ENCODE measurements around the gene SMIM20.

Gene SMIM20

GRCh38 chr4:25890571-25891485, 23.2 kb upstream of the SMIM20 start:
- TF ChIP-seq POLR2AphosphoS5 (IDR thresholded peaks at IDR 0.05; ENCODE audit: low read depth, low read length) (no peak), TAF1 (IDR thresholded peaks at IDR 0.05; ENCODE audit: borderline replicate concordance, insufficient read depth, low read length) (no peak), FOXP2 (optimal IDR thresholded peaks at IDR 0.05; ENCODE audit: borderline replicate concordance, extremely low read depth, extremely low read length, insufficient read depth) (no peak), SIN3A (IDR thresholded peaks at IDR 0.05; ENCODE audit: borderline replicate concordance, insufficient read depth, low read length) (no peak)
- TF ChIP-seq, protein P1, sequence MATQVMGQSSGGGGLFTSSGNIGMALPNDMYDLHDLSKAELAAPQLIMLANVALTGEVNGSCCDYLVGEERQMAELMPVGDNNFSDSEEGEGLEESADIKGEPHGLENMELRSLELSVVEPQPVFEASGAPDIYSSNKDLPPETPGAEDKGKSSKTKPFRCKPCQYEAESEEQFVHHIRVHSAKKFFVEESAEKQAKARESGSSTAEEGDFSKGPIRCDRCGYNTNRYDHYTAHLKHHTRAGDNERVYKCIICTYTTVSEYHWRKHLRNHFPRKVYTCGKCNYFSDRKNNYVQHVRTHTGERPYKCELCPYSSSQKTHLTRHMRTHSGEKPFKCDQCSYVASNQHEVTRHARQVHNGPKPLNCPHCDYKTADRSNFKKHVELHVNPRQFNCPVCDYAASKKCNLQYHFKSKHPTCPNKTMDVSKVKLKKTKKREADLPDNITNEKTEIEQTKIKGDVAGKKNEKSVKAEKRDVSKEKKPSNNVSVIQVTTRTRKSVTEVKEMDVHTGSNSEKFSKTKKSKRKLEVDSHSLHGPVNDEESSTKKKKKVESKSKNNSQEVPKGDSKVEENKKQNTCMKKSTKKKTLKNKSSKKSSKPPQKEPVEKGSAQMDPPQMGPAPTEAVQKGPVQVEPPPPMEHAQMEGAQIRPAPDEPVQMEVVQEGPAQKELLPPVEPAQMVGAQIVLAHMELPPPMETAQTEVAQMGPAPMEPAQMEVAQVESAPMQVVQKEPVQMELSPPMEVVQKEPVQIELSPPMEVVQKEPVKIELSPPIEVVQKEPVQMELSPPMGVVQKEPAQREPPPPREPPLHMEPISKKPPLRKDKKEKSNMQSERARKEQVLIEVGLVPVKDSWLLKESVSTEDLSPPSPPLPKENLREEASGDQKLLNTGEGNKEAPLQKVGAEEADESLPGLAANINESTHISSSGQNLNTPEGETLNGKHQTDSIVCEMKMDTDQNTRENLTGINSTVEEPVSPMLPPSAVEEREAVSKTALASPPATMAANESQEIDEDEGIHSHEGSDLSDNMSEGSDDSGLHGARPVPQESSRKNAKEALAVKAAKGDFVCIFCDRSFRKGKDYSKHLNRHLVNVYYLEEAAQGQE (IDR thresholded peaks at IDR 0.05; ENCODE audit: insufficient read depth in 1 of 2, low read depth in 2 of 2, low read length in 2 of 2) = no peak

GRCh38 chr4:25892796-25893195, 21.2 kb upstream of the SMIM20 start:
- TF ChIP-seq POLR2AphosphoS5 (IDR thresholded peaks at IDR 0.05; ENCODE audit: low read depth, low read length) (no peak), FOXP2 (optimal IDR thresholded peaks at IDR 0.05; ENCODE audit: borderline replicate concordance, extremely low read depth, extremely low read length, insufficient read depth) (no peak), SIN3A (IDR thresholded peaks at IDR 0.05; ENCODE audit: borderline replicate concordance, insufficient read depth, low read length) (no peak), TAF1 (IDR thresholded peaks at IDR 0.05; ENCODE audit: borderline replicate concordance, insufficient read depth, low read length) (no peak)
- TF ChIP-seq, protein P1 (IDR thresholded peaks at IDR 0.05; ENCODE audit: insufficient read depth in 1 of 2, low read depth in 2 of 2, low read length in 2 of 2) = no peak

DNA sequence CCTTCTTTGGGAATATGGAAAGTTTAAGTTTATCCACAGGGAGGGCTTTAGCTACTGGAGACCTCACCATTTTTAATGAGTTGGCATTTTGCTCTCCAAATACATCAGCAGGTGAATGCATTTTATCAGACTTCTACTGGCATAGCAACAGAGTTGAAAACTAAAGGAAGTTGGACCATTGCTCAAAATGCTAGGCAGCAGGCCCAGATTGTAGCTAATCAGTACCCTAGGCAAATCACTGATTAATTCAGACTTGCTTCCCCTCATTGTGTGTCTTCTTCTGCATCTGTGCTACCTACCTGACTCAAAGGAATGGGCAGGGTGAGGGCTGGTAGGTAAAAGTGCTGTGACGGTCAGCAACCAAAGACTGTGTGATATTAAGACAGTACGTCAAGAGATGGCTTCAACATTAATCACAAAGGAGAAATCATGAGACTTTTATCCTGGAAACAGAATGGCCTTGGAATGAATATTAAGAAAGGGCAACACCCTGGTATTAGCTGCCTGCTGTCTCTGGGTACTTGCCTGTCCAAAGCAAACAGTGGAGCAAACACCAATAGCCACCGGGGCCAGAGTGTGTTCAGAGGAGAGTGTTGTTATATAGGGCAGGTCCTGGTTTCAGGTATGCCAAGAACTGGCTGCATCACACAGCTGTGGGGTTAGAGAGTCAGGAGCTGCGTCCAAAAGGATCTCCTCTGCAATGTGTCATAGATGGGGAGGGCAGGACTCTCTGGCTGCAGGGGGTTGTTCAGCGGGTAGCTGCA, 17.1 kb upstream of the SMIM20 start:
- TF ChIP-seq TAF1 (IDR thresholded peaks at IDR 0.05; ENCODE audit: borderline replicate concordance, insufficient read depth, low read length) = no peak

DNA sequence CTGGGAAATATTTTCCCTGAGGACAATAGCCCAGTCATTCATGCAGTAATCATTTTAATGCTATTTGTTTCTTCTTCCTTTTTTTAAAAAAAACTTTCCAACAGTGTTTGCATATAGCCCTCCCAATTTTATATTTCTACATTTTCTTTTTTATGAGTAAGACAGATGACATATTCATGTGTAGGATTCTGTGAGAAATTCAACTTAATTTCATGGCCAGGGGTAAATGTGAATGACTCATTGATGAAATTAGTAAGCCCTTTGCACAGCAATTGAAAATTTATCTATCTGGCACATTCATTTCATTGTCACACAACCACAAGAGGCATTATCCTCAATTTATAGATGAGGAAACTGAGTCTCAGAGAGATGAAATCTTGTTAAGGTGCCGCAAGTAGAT, 13.7 kb upstream of the SMIM20 start:
- TF ChIP-seq, protein P1 (IDR thresholded peaks at IDR 0.05; ENCODE audit: insufficient read depth in 1 of 2, low read depth in 2 of 2, low read length in 2 of 2) = no peak
- TF ChIP-seq POLR2AphosphoS5 (IDR thresholded peaks at IDR 0.05; ENCODE audit: low read depth, low read length) = no peak
- TF ChIP-seq TAF1 (IDR thresholded peaks at IDR 0.05; ENCODE audit: borderline replicate concordance, insufficient read depth, low read length) = no peak
- no peak for TF ChIP-seq SIN3A (IDR thresholded peaks at IDR 0.05; ENCODE audit: borderline replicate concordance, insufficient read depth, low read length)
- TF ChIP-seq FOXP2 (optimal IDR thresholded peaks at IDR 0.05; ENCODE audit: borderline replicate concordance, extremely low read depth, extremely low read length, insufficient read depth) = no peak

DNA sequence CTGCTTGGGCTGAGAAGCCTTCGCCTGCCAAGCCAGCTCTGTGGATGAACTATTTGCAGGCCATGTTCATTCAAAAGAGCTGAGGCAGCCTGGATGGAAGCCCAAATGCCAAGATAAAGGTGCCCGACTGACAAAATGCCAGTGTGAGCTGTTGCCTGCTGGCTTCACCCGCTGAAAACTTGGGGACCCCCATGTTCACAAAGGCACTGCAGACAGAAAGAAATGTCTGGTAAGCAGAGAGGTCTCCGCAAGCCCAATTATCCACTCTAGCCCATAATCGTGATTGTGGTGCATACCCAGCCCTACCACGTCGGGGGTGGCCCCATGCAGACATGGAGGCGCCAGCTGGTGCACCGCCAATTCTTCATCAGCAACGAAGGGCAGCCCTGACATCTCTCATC, 13.0 kb upstream of the SMIM20 start:
- TF ChIP-seq SIN3A (IDR thresholded peaks at IDR 0.05; ENCODE audit: borderline replicate concordance, insufficient read depth, low read length) = no peak
- no peak for TF ChIP-seq FOXP2 (optimal IDR thresholded peaks at IDR 0.05; ENCODE audit: borderline replicate concordance, extremely low read depth, extremely low read length, insufficient read depth)
- TF ChIP-seq TAF1 (IDR thresholded peaks at IDR 0.05; ENCODE audit: borderline replicate concordance, insufficient read depth, low read length) = no peak
- TF ChIP-seq, protein P1 (IDR thresholded peaks at IDR 0.05; ENCODE audit: insufficient read depth in 1 of 2, low read depth in 2 of 2, low read length in 2 of 2) = no peak
- TF ChIP-seq POLR2AphosphoS5 (IDR thresholded peaks at IDR 0.05; ENCODE audit: low read depth, low read length) = no peak
